COLO668 (cell line): ENCODE results near the gene MTURN.

Source experiments
- DNase-seq: peaks from one replicate; lab custom pipeline; 2025; ENCODE audit not compliant: unreplicated experiment; lab: John Stamatoyannopoulos, UW

The MTURN gene

DNA sequence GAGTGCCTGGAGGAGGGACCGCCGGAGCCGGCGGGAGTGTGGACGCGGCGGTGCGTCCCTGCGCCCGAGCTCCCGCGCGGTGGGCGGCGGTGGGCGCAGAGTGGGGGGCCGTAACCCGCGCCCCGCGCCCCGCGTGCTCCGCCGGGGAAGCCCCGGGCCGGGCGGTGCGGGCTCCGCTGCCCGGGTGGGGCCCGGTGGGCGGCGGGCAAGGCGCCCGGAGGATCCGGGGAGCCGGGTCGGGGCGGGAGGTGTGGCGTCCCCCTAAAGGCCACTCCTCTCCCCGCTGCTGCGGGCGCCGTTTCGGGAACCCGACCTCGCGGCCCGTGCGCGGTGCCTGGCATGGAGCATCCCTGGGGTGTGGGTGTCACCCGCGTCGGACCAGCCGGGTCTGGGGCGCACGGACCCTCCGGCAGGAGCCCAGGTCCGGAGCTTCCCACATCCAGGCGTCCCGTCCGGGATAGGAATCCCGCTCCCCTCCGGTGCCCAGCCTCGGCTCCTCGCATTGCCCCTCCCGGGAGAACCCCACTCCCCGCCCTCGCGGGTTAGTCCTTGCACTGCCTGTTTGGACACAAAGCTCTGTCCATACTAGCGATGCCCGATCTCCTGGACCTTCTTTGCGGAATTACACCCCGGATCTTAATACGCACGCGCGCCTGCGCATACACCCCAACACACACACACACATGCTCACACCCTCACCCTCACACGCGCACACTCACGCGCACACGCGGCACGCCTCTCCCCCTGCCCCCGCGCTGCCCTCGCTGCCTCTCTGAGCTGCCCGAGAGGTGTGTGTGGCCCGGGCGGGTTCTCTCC, 723 bp downstream of the MTURN start:
- DNase-seq, result peak; percentile 85

DNA sequence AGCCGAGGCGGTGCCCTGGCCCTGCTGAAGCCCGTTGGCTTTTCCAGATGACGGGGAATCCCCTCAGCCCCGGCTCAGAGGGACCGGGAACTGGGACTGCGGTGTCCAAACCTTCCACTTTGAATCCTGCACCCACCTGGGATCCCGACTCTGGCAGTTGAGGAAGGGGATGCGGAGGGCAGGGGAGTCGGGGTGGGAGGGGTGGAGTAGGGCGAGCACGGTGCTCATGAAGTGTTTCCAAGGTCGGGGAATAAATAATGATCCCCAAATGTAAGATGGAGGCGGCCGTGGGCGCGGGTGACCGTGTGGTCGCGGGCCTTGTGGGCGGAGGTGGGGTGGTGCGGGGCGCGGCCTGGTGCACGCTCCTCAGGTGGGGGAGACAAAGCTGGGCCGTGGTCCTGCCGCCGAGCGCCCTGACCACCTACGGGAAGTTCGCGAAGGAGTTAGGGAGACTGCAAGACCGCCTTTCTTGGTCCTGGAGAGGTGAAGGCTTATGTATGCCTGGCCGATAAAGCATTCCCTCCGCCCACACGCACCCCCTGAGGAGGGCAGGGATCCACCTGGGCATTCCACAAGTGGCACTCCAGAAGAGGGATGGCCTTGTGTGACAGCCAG, 1.4 kb downstream of the MTURN start:
- DNase-seq, result peak; percentile 75

- DNase-seq, result no peak
Observed at GRCh38 chr7:30136743-30137485, 2.1 kb downstream of the MTURN start.

DNA sequence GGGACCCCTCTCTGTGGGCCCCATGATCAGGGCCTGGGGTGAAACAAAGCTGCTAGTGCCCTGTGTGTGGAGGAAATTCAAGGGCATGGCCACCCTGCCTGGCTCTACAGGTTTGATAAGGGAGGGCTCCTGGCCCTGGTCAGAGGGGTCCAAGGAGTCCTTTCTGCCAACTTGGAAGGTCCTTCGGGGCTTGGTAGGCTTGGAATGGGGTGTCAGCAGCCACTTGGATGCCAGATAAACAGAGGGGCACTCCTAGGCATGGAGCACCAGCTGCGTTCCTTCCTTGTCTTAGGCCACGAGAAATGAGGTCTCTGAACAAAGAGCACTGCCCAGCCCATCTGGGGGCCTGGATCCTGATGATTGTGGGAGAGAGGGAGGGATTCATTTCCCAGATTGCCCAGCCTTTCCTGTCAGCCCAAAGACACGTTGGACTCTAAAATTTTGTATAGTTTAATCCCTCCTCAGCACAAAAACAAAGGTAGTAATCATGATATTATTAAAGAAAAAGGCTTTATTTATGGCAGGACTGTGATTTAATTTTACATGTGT, 5.1 kb downstream of the MTURN start:
- DNase-seq, result no peak

DNA sequence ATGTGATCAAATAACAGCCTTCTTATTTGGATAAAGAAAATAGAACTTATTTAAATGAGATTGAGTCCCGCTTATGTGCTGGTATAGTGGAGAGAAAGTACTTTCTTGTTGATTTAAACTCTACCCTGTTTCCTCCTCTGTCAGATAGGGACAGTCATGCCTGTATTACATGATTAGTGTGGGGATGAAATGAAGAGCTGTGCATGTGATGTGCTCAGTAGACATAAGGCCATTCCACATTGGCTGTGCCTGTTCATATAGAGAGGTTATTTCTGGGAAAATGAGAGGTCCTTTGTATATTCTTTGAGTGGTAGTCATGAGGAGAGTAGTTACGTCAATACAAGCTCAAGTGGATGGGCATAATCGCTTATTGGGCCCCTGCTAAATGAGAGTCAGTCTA, 5.7 kb downstream of the MTURN start:
- no peak for DNase-seq

DNA sequence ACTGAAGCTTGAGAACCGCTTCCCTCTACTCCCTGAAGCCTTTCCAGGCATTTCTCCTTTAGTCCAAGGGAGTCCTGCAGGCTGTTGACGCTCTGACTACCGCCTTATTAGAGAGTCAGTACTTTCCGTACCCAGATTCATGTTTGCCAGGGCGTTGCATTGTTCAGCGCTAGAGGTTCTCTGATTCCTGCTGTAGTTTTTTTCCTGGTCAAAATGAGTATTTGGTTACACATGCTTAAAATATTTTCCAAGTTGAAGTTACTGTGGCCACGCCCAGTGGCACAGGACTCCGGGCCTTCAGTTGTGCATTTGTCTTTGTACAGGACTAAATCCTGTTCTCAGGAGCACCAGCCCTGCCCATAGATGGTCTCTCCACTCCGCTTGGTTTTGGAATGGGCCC, 7.9 kb downstream of the MTURN start:
- DNase-seq, result peak; percentile 57

DNA sequence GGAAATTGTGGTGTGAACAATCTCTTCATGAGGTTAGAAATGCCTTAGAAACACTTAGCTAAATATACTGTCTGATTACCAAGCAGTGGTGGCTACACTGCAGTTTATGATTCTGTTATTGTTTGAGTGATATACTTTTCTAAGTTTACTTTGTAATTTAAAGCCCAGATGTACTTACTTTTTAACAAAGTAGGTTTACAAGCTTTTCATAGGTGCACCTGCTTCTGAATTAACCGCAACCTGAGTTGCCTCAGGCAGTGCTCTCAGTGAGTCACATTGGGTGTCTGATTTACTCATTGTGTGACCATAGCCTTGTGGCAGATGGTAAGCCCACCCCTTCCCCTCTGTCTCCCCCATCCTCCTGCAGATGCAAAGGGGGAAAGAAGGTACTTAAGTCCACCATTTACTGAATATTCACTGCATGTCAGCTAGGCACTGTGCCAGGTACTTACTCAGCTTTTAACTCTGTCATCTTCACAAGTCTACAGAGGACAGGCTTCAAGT, 9.0 kb downstream of the MTURN start:
- peak; percentile 96 for DNase-seq

DNA sequence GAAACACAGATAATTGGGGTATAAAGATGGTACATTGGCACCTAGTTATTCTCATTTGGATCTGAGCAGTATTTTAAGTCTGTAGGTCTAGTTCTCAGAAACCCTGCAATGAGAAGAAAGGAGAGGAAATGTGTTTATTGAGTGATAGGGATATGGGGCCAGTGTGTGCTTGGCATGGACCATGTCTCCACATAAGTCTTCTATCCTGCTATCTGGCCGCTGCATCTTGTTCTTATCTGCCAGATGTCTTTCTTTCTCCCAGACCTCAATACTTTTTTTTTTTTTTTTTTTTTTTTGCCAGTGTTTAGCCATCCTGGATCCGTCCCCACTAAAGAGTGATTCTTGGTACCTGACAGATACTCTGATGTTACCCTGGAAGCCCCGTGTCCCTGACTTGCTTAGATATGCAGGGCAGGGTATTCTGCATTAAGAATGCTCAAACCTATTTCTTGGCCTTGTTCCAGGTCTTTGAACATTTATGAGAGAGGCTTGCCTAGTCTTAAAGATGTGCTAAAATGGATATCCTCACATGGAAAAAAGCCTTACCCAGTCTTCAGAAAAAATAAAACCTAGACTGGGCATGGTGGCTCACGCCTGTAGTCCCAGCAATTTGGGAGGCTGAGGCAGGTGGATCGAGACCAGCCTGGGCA, 10.0 kb downstream of the MTURN start:
- DNase-seq, result no peak

- DNase-seq, result no peak
Observed at GRCh38 chr7:30145426-30145970, 10.7 kb downstream of the MTURN start.

DNA sequence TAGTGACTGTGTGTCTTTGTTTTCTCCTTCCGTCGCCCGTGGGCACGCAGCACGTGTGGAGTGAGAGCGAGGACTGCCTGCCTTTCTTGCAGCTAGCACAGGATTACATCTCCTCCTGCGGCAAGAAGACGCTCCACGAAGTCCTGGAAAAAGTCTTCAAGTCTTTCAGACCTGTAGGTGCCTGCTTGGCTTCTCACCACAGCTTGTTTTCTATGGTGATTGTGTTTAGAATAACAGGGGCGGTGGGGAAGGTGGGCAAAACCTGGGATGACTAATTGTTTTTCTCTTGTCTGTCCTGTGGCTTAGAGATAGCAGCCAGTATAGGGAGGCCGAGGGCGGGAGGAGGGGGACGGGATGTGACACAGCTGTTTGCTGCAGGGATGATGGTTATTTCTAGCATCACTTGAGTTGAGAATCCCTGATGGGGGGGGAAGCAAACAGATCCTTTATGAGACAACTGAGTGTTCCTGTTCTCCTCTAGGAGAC, 11.4 kb downstream of the MTURN start:
- peak; percentile 84 for DNase-seq

DNA sequence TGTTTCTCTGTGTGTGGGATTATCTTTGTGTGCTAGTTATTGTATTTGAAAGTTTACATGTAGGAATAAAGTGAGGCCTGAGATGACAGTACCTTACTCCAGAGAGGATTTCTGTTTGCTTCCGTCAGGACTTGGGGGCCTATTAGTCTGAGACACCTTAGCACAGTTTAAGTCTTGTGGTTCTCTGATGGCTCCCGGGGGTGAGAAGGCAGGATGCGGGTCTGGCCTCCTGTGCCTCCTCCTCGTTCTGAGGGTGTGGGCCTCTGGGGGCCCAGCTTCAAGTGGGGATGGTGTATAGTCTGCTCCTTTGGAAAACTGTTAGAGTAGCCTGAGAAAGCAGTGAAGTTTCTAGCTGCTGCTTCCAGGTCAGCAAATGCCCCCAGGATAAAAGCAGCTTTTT, 12.4 kb downstream of the MTURN start:
- DNase-seq, result no peak

GRCh38 chr7:30147785-30148184, 13.0 kb downstream of the MTURN start:
- DNase-seq, result no peak

GRCh38 chr7:30148426-30148825, 13.6 kb downstream of the MTURN start:
- no peak for DNase-seq

DNA sequence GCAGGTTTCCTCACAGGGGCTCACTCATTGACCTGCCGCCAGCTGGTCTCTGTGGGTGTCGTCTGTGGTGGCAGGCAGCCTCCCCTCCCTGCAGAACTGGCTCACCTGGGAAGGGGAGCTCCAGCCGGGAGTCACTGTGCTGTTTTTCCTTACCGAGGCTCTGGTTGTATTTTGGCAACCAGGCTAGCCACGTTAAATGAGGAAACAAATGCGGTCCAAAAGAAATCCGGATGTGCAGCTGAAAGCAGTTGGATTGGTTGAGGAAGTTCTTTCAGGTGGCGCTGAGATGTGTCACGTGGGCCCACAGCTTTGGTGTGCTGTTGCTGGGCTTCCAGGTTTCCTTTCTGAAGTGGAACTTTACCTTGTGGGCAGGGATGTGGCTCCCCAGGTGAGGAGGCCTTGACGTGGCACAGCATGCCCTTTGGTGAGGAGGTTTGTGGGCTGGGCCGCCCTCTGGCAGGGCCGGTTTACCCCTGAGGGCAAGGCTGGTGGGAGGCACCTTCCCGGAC, 14.2 kb downstream of the MTURN start:
- DNase-seq, result peak; percentile 84

- DNase-seq, result no peak
Observed at GRCh38 chr7:30149640-30150272, 15.0 kb downstream of the MTURN start.

- DNase-seq, result no peak
Observed at GRCh38 chr7:30150711-30151110, 15.9 kb downstream of the MTURN start.

DNA sequence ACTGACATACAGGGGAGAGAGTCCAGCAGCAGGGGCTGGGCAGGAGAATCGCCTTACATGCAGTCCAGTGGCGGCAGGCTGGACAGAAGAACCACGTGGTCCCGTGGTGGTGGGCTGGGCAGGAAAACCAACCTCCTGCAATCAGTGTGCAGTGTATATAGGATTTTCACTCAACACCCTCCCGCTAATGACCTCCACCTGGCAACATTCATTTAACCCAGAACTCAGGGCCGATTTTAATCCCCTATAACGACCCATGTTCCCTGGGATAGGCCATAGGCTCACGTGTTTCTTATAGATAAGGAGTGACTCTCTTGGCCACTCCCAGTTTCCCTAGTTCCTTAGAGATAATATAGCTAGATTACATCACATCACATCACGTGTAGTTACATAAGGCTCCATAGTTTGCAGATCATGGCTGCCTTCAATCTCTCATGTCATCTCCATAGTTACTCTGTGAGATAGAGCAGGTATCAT, 19.4 kb downstream of the MTURN start:
- no peak for DNase-seq

GRCh38 chr7:30155481-30155880, 20.7 kb downstream of the MTURN start:
- no peak for DNase-seq

- no peak for DNase-seq
Observed at GRCh38 chr7:30157204-30157603, 22.4 kb downstream of the MTURN start.

DNA sequence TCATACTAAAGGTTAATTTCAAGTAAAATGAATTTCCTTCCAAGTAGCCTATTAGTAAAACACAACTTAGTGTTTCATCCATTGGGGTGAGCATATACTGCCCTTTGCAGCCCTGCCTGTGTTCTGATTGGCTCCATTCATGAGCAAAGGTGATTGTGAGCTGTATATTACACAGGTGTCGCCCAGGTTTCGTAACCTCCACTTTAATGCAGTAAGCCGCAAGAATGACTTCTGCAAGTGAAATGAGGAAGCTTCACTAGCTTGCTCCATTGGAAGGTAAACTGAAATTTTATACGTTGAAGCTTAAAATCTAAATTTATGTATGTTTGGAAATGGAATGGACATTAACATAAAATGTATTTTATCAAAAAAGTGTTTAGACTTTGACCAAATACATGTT, 24.4 kb downstream of the MTURN start:
- DNase-seq, result no peak
